GM04504 (cell line): ENCODE results near the gene SLC23A3.
A peak's percentile ranks its signal among the peaks of the same experiment; 100 is the strongest.
"Not testable (repeated sequence)": the region's sequence is repeated elsewhere in the genome, so short reads cannot be mapped to it uniquely, and the experiment has no call there.

ENCODE experiments used
- DNase-seq: peaks from one replicate; pipeline ENCODE4 v3.0.0-alpha.2; 2012; ENCODE audit warnings: low read depth

The SLC23A3 gene

GRCh38 chr2:219205165-219205538 is 35.3 kb upstream of the SLC23A3 start:
- no peak for DNase-seq

GRCh38 chr2:219204425-219205164 is 34.8 kb upstream of the SLC23A3 start:
- DNase-seq, result no peak

- not testable (repeated sequence) for DNase-seq
Observed at GRCh38 chr2:219201331-219201730, 31.5 kb upstream of the SLC23A3 start.

DNA sequence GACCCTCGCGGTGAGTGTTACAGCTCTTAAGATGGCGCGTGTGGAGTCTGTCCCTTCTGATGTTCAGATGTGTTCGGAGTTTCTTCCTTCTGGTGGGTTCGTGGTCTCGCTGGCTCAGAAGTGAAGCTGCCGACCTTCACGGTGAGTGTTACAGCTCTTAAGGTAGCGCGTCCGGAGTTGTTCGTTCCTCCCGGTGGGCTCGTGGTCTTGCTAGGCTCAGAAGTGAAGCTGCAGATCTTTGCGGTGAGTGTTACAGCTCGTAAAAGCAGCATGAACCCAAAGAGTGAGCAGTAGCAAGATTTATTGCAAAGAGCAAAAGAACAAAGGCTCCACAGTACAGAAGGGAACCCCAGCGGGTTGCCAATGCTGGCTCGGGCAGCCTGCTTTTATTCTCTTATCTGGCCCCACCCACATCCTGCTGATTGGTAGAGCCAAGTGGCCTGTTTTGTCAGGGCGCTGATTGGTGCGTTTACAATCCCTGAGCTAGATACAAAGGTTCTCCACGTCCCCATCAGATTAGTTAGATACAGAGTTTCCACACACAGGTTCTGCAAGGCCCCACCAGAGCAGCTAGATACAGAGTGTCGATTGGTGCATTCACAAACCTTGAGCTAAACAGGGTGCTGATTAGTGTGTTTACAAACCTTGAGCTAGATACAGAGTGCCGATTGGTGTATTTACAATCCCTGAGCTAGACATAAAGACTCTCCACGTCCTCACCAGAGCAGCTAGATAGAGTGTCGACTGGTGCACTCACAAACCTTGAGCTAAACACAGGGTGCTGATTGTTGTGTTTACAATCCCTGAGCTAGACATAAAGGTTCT is 30.9 kb upstream of the SLC23A3 start:
- DNase-seq, result not testable (repeated sequence)

DNA sequence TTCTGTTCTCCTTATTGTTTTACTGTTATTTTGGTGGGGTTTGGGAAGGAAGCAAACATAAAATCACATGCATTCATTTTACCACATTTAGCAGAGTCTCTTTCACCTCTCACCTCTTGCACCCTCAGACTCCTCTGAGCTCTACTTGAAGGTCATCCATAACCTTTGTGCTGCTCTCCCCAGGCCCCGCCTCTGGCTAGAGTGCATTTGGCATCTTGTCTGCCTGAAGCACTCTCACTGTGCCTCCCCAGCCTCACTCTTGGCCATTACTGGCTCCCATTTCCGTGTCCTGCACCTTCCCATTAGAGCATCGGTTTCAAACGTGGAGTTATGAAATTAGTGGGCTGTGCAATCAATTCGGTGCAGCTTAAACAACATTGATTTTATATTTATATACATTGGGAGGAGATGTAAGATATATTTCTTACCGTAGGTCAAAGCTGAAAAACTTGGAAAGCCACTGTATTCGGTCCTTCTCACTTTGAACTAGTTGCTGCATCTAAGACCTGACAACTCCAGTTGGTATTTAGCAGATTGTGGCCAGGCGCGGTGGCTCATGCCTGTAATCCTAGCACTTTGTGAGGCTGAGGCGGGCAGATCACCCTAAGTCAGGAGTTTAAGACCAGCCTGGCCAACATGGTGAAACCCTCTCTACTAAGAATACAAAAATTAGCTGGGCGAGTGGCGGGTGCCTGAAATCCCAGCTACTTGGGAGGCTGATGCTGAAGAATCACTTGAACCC is 29.8 kb upstream of the SLC23A3 start:
- no peak for DNase-seq

DNA sequence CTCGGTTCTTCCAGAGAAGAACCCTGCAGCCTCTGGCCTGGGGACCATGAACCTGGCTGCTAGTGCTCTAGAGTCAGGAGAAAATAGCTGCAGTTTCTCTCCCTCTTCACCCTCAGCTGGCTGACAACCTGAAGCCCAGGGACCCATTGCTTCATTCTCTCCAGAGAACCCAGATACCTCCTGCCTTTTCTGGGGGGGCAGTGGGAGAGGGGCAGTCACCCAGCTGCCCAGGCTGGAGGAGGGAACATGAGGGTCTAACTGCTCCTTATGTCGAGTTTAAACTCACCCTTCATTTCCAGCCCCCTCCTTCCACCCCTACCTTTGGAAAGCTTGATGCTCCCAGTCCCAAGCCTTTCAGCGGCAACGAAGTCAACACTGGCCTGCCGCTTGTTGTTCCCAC is 29.1 kb upstream of the SLC23A3 start:
- no peak for DNase-seq

GRCh38 chr2:219197388-219197787 is 27.6 kb upstream of the SLC23A3 start:
- DNase-seq, result no peak

DNA sequence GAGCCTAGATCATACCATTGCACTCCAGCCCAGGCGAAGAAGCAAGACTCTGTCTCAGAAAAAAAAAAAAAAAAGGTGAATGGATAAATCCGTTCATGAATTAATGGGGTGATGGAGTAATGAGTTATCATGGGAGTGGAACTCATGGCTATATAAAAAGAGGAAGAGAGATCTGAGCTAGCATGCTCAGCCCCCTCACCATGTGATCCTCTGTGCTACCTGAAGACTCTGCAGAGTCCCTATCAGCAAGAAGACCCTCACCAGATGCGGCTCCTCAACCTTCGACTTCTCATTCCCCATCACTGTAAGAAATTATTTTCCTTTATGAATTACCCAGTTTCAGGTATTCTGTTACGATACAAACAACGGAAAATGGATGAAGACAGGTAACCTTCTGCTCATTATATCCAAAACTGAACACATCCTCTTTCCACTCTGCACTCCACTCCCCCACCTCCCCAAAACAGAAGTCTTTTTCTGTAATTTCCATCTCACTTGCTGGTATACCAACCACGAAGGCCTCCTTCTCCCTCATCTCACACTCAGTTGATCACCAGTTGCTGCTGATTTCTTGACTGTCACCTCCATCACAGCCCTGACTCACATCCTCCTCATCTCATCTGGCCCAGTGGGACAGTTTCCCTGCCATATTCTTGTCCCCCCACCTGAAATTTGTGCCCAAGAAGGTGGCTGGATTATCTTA is 17.1 kb upstream of the SLC23A3 start:
- DNase-seq, result no peak

GRCh38 chr2:219184121-219184520 is 14.3 kb upstream of the SLC23A3 start:
- no peak for DNase-seq

DNA sequence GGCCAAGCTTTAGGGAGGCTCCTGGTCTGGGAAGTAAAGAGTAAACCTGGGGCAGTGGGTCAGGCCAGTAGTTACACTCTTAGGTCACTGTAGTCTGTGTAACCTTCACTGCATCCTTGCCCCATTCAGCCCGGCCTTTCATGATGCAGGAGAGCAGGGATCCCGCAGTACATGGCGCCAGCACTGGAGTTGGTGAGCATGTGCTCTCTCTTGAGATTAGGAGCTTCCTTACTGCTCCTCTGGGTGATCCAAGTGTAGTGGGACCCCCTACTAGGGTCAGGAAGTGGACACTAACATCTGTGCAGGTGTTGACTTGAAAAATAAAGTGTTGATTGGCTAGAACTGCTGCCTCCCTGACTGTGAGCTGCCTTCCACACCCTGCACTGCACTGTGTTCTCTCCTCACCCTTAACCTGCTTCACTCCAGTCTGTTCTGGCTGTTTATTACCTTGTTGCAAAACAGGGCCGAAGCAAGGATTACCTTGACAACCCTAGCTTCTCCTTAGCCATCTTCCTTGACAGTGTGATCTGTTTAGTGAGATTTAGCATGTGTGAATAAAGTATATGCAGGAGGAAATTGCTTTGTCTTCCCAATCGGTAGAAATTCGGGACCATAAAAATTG is 13.4 kb upstream of the SLC23A3 start:
- no peak for DNase-seq

DNA sequence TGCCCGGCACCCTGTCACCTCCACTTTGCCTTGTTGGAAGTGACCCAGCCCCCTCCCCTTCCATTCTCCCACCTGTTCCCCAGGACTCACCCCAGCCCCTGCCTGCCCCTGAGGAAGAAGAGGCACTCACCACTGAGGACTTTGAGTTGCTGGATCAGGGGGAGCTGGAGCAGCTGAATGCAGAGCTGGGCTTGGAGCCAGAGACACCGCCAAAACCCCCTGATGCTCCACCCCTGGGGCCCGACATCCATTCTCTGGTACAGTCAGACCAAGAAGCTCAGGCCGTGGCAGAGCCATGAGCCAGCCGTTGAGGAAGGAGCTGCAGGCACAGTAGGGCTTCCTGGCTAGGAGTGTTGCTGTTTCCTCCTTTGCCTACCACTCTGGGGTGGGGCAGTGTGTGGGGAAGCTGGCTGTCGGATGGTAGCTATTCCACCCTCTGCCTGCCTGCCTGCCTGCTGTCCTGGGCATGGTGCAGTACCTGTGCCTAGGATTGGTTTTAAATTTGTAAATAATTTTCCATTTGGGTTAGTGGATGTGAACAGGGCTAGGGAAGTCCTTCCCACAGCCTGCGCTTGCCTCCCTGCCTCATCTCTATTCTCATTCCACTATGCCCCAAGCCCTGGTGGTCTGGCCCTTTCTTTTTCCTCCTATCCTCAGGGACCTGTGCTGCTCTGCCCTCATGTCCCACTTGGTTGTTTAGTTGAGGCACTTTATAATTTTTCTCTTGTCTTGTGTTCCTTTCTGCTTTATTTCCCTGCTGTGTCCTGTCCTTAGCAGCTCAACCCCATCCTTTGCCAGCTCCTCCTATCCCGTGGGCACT is 12.7 kb upstream of the SLC23A3 start:
- DNase-seq, result no peak

GRCh38 chr2:219181531-219181930 is 11.7 kb upstream of the SLC23A3 start:
- no peak for DNase-seq

DNA sequence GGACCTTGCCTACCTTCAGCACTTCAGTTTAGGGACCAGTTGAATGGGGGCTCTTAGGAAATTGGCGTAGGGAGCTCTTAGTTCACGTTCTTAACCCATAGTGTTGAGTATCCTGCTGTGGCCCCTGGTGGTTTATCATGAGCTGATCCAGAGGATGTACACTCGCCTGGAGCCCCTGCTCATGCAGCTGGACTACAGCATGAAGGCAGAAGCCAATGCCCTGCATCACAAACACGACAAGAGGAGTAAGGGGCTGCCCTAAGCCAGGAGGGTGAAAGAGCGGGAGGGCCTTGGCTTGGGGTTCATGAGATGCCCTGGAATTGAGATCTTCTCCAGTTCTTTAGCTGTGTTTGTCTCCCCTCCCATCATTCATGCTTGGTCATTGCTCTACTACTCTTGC is 11.1 kb upstream of the SLC23A3 start:
- no peak for DNase-seq

GRCh38 chr2:219179601-219180465 is 10.0 kb upstream of the SLC23A3 start:
- DNase-seq, result no peak

DNA sequence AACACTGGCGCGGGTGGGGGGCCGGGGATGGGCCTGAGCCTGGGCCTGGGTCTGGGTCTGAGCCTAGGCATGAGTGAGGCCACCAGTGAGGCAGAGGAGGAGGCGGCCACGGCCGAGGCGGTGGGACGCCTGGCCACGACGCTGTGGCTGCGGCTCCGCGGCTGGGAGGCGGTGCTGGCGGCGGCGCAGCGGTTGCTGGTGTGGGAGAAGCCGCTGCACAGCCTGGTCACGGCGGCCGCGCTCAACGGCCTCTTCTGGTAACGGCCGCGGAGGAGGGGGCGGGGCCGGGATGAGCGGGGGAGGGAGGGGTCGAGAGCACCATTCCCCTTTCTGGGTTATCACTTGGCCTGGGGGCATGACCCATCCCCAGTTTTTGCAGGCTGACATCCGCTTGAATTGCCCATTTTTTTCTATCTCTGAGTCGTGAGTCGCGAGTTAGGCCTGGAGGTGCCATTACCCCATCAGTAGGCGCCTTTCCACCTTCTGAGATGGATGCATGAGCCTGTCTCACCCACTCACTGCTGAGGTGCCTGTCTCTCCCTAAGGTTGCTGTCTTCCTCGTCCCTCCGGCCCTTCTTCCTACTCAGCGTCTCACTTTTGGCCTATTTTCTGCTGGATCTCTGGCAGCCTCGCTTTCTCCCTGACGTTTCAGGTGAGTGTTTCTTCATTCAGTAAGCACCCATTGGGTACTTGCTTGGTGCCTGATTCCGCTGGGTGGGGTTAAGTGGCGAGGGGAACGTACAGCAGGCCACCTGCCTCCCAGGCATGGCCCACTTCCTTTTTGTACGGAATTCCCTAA is 8.7 kb upstream of the SLC23A3 start:
- no peak for DNase-seq

DNA sequence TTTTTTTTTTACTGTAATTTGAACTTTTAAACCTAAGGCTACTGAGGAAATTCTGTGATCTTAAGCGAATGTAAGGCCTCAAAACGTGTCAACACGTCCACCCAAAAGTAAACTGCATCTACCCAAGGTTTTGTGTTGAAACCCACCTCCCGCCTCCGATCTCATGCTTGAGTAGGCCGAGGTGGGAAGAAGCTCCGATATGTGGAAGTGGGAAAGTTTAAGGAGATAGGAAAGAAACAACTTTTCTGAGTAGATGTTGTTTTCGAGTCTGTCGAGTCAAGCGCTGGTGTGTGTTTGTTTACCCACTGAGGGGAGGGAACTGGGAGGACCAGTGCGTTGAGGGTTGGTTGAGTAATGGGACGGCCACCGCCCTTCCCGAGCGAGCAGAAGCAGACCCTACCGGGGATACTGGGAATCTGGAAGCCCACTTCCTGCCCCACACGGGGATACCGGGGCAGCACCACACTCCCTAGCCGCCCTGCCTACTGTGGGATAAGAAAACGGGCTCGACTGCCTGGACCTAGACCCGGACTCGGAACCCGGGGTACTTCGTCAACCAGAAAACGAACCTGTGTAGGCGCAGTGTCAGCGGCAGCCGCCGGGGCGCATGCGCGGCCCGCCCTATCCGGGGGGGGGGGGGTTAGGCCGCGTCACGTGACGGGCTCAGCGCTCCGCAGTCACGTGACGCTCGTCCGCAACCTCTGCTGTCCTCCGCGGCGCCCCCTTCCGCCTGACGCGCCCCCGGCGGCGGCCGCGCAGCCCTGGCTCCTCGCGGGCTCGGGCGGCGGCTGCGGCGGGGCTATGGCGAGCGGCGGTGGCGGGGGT is 7.9 kb upstream of the SLC23A3 start, which contains the start of gene RETREG2:
RETREG2 (plus strand) TSS at position 724 of the 825 bp plus-strand sequence; CDS start at position 802, 78 bp downstream.
- DNase-seq, result peak; percentile 77

- DNase-seq, result peak; percentile 70
Observed at GRCh38 chr2:219176818-219177551, 7.2 kb upstream of the SLC23A3 start, which contains the start of gene CNPPD1. TSS of gene CNPPD1 (minus strand) at chr2:219176925. CDS start at chr2:219176828, 97 bp downstream.
